ENCODE measurements around the gene TTC32. TPM values are rescaled to one million over a fixed set of nuclear protein-coding genes. Genes with fewer than 3 reads are reported as not detected.

Gene TTC32
- total and polyA plus RNA-seq, 2 experiments from 2014 or later: 4.6 to 17.0 TPM

DNA sequence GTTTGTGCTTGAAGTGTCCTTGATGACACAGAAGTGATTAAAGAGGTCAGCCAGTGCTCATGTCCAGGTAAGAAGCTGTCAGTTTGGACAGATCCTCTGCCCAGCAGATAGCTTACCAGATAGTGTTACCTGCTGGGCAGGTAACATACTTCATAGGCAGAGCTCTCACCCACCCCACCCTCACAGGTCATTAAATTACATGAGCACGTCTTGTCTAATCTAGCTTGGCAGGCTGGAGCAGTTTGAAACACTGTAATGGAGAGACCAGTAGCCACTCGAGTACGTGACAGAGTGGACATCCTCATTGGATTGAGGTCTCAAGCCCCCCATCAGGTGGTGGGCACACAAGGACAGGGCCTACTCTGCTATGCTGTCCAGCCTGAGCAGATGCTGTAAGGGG, 27.1 kb downstream of the TTC32 start:
- no peaks in the 10 kb centered on the region for H3F3A ChIP-seq (replicated peaks; ENCODE audit: low read depth)
- H4K20me1 ChIP-seq (replicated peaks; ENCODE audit: insufficient read depth): no peaks in the 10 kb centered on the region; the same call in 1 of the 2 replicates
- Mint-ChIP-seq H3K27ac (no peak overlapping the region), H3K4me3 (no peak overlapping the region), H3K36me3 (ENCODE audit: low read depth) (no peaks in the 10 kb centered on the region), H3K27me3 (ENCODE audit: insufficient read depth, low read depth, poor library complexity) (peaks cover under 1% of the 10 kb centered on the region), H3K9me3 (no peaks in the 10 kb centered on the region), H3K4me1 (0 out of 3 replicates have a peak, but pooled peaks cover 1% of the 10 kb centered on the region)
- H3K9me2 ChIP-seq (ENCODE audit: insufficient read depth): peaks cover 4% of the 10 kb centered on the region; the same call in 1 of the 2 replicates
- no peak overlapping the region for H2AFZ ChIP-seq
- H3K36me3 ChIP-seq (ENCODE audit: insufficient read depth): no peaks in the 10 kb centered on the region
- H3K4me2 ChIP-seq: no peak overlapping the region
- H3K4me1 ChIP-seq (ENCODE audit: insufficient read depth): no peaks in the 10 kb centered on the region
- TF ChIP-seq NANOG (IDR thresholded peaks at IDR 0.05; ENCODE audit: borderline replicate concordance) (no peak), CREB1 (CRISPR knock-in tag; IDR thresholded peaks at IDR 0.05; ENCODE audit: low read depth) (no peak), STAT1 (IDR thresholded peaks at IDR 0.05; ENCODE audit: unreplicated experiment) (no peak), JUNB (IDR thresholded peaks at IDR 0.05; ENCODE audit: unreplicated experiment) (no peak), EZH2phosphoT487 (IDR thresholded peaks at IDR 0.05; ENCODE audit: unreplicated experiment) (no peak), POLR2AphosphoS5 (IDR thresholded peaks at IDR 0.05; ENCODE audit: low read depth) (no peak), EZH2 (IDR thresholded peaks at IDR 0.05; ENCODE audit: low read depth, unreplicated experiment) (no peak), ZNF331 (CRISPR knock-in tag; IDR thresholded peaks at IDR 0.05; ENCODE audit: low read depth) (no peak)
- TF ChIP-seq, protein P1, sequence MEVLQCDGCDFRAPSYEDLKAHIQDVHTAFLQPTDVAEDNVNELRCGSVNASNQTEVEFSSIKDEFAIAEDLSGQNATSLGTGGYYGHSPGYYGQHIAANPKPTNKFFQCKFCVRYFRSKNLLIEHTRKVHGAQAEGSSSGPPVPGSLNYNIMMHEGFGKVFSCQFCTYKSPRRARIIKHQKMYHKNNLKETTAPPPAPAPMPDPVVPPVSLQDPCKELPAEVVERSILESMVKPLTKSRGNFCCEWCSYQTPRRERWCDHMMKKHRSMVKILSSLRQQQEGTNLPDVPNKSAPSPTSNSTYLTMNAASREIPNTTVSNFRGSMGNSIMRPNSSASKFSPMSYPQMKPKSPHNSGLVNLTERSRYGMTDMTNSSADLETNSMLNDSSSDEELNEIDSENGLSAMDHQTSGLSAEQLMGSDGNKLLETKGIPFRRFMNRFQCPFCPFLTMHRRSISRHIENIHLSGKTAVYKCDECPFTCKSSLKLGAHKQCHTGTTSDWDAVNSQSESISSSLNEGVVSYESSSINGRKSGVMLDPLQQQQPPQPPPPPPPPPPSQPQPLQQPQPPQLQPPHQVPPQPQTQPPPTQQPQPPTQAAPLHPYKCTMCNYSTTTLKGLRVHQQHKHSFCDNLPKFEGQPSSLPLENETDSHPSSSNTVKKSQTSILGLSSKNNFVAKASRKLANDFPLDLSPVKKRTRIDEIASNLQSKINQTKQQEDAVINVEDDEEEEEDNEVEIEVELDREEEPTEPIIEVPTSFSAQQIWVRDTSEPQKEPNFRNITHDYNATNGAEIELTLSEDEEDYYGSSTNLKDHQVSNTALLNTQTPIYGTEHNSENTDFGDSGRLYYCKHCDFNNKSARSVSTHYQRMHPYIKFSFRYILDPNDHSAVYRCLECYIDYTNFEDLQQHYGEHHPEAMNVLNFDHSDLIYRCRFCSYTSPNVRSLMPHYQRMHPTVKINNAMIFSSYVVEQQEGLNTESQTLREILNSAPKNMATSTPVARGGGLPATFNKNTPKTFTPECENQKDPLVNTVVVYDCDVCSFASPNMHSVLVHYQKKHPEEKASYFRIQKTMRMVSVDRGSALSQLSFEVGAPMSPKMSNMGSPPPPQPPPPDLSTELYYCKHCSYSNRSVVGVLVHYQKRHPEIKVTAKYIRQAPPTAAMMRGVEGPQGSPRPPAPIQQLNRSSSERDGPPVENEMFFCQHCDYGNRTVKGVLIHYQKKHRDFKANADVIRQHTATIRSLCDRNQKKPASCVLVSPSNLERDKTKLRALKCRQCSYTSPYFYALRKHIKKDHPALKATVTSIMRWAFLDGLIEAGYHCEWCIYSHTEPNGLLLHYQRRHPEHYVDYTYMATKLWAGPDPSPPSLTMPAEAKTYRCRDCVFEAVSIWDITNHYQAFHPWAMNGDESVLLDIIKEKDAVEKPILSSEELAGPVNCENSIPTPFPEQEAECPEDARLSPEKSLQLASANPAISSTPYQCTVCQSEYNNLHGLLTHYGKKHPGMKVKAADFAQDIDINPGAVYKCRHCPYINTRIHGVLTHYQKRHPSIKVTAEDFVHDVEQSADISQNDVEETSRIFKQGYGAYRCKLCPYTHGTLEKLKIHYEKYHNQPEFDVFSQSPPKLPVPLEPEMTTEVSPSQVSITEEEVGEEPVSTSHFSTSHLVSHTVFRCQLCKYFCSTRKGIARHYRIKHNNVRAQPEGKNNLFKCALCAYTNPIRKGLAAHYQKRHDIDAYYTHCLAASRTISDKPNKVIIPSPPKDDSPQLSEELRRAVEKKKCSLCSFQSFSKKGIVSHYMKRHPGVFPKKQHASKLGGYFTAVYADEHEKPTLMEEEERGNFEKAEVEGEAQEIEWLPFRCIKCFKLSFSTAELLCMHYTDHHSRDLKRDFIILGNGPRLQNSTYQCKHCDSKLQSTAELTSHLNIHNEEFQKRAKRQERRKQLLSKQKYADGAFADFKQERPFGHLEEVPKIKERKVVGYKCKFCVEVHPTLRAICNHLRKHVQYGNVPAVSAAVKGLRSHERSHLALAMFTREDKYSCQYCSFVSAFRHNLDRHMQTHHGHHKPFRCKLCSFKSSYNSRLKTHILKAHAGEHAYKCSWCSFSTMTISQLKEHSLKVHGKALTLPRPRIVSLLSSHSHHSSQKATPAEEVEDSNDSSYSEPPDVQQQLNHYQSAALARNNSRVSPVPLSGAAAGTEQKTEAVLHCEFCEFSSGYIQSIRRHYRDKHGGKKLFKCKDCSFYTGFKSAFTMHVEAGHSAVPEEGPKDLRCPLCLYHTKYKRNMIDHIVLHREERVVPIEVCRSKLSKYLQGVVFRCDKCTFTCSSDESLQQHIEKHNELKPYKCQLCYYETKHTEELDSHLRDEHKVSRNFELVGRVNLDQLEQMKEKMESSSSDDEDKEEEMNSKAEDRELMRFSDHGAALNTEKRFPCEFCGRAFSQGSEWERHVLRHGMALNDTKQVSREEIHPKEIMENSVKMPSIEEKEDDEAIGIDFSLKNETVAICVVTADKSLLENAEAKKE (CRISPR knock-in tag; IDR thresholded peaks at IDR 0.05): no peak
- TF ChIP-seq, protein P2, sequence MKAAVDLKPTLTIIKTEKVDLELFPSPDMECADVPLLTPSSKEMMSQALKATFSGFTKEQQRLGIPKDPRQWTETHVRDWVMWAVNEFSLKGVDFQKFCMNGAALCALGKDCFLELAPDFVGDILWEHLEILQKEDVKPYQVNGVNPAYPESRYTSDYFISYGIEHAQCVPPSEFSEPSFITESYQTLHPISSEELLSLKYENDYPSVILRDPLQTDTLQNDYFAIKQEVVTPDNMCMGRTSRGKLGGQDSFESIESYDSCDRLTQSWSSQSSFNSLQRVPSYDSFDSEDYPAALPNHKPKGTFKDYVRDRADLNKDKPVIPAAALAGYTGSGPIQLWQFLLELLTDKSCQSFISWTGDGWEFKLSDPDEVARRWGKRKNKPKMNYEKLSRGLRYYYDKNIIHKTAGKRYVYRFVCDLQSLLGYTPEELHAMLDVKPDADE (IDR thresholded peaks at IDR 0.05): no peak
- TF ChIP-seq, protein P3, sequence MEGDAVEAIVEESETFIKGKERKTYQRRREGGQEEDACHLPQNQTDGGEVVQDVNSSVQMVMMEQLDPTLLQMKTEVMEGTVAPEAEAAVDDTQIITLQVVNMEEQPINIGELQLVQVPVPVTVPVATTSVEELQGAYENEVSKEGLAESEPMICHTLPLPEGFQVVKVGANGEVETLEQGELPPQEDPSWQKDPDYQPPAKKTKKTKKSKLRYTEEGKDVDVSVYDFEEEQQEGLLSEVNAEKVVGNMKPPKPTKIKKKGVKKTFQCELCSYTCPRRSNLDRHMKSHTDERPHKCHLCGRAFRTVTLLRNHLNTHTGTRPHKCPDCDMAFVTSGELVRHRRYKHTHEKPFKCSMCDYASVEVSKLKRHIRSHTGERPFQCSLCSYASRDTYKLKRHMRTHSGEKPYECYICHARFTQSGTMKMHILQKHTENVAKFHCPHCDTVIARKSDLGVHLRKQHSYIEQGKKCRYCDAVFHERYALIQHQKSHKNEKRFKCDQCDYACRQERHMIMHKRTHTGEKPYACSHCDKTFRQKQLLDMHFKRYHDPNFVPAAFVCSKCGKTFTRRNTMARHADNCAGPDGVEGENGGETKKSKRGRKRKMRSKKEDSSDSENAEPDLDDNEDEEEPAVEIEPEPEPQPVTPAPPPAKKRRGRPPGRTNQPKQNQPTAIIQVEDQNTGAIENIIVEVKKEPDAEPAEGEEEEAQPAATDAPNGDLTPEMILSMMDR (conservative IDR thresholded peaks at IDR 0.05; ENCODE audit: low read depth in 2 of 2): no peak
- TF ChIP-seq, protein P4, sequence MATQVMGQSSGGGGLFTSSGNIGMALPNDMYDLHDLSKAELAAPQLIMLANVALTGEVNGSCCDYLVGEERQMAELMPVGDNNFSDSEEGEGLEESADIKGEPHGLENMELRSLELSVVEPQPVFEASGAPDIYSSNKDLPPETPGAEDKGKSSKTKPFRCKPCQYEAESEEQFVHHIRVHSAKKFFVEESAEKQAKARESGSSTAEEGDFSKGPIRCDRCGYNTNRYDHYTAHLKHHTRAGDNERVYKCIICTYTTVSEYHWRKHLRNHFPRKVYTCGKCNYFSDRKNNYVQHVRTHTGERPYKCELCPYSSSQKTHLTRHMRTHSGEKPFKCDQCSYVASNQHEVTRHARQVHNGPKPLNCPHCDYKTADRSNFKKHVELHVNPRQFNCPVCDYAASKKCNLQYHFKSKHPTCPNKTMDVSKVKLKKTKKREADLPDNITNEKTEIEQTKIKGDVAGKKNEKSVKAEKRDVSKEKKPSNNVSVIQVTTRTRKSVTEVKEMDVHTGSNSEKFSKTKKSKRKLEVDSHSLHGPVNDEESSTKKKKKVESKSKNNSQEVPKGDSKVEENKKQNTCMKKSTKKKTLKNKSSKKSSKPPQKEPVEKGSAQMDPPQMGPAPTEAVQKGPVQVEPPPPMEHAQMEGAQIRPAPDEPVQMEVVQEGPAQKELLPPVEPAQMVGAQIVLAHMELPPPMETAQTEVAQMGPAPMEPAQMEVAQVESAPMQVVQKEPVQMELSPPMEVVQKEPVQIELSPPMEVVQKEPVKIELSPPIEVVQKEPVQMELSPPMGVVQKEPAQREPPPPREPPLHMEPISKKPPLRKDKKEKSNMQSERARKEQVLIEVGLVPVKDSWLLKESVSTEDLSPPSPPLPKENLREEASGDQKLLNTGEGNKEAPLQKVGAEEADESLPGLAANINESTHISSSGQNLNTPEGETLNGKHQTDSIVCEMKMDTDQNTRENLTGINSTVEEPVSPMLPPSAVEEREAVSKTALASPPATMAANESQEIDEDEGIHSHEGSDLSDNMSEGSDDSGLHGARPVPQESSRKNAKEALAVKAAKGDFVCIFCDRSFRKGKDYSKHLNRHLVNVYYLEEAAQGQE (IDR thresholded peaks at IDR 0.05; ENCODE audit: unreplicated experiment): no peak
- DNase-seq (ENCODE audit: low spot score): no peak
- ATAC-seq: no peak
- no peak overlapping the region for H3K27ac ChIP-seq (ENCODE audit: low read depth)
- no peaks in the 10 kb centered on the region for H3K79me2 ChIP-seq (replicated peaks; ENCODE audit: insufficient read depth)
- H3K27me3 ChIP-seq (ENCODE audit: insufficient read depth): peaks cover 2% of the 10 kb centered on the region
- no peak overlapping the region for H3K4me3 ChIP-seq
